ENCODE results near the gene MICAL2. TPM values are rescaled to one million over a fixed set of nuclear protein-coding genes. Genes with fewer than 3 reads are reported as not detected.

Gene MICAL2
- total RNA-seq, 2 experiments from 2014 or later, result not detected

GRCh38 chr11:12186701-12187100, 76.3 kb downstream of the MICAL2 start:
- no peaks in the 10 kb centered on the region for H4K20me1 ChIP-seq (ENCODE audit: insufficient read depth, low read length)
- ChIA-PET POLR2A (no interaction called here), CTCF (ENCODE audit: unreplicated experiment) (no interaction called here)
- no peak for DNase-seq (ENCODE audit: low spot score)
- no peak overlapping the region for H3K4me2 ChIP-seq (ENCODE audit: low read length)
- TF ChIP-seq CTCF (conservative IDR thresholded peaks at IDR 0.05; ENCODE audit: low read length) (no peak), EZH2phosphoT487 (IDR thresholded peaks at IDR 0.05; ENCODE audit: borderline replicate concordance, low read depth, low read length) (no peak)
- BruUV-seq (replicated peaks), result no TSS peak
- H3K4me1 ChIP-seq (ENCODE audit: insufficient read depth, low read length, poor library complexity, severe bottlenecking), result no peaks in the 10 kb centered on the region
- no peak overlapping the region for H3K27ac ChIP-seq (ENCODE audit: low read depth, low read length, poor library complexity, severe bottlenecking)
- H3K4me3 ChIP-seq (ENCODE audit: low read depth, low read length, poor library complexity, severe bottlenecking), result no peak overlapping the region
- no peaks in the 10 kb centered on the region for H3K9me3 ChIP-seq (ENCODE audit: low read length)
- no peaks in the 10 kb centered on the region for H3K9me2 ChIP-seq (ENCODE audit: insufficient read depth, low read length)
- H3K36me3 ChIP-seq (ENCODE audit: insufficient read depth, low read length), result no peaks in the 10 kb centered on the region
- intact Hi-C loops (cut with micrococcal nuclease; ENCODE audit: unreplicated experiment), result no loop called here
- H2AFZ ChIP-seq (ENCODE audit: low read length), result no peak overlapping the region
- no peaks in the 10 kb centered on the region for H3K79me2 ChIP-seq (ENCODE audit: insufficient read depth, low read depth, low read length)

- BruUV-seq (replicated peaks), result no TSS peak
- H4K20me1 ChIP-seq (ENCODE audit: insufficient read depth, low read length), result no peaks in the 10 kb centered on the region
- no peaks in the 10 kb centered on the region for H3K4me1 ChIP-seq (ENCODE audit: insufficient read depth, low read length, poor library complexity, severe bottlenecking)
- no peaks in the 10 kb centered on the region for H3K9me2 ChIP-seq (ENCODE audit: insufficient read depth, low read length)
- H3K4me2 ChIP-seq (ENCODE audit: low read length), result no peak overlapping the region
- H3K9me3 ChIP-seq (ENCODE audit: low read length), result no peaks in the 10 kb centered on the region
- no peaks in the 10 kb centered on the region for H3K36me3 ChIP-seq (ENCODE audit: insufficient read depth, low read length)
- TF ChIP-seq EZH2phosphoT487 (IDR thresholded peaks at IDR 0.05; ENCODE audit: borderline replicate concordance, low read depth, low read length) (no peak), CTCF (conservative IDR thresholded peaks at IDR 0.05; ENCODE audit: low read length) (no peak)
- POLR2A ChIA-PET, result no interaction called here
- H2AFZ ChIP-seq (ENCODE audit: low read length), result no peak overlapping the region
- CTCF ChIA-PET (ENCODE audit: unreplicated experiment), result no interaction called here
- intact Hi-C loops (cut with micrococcal nuclease; ENCODE audit: unreplicated experiment), result no loop called here
- H3K27ac ChIP-seq (ENCODE audit: low read depth, low read length, poor library complexity, severe bottlenecking), result no peak overlapping the region
- no peaks in the 10 kb centered on the region for H3K79me2 ChIP-seq (ENCODE audit: insufficient read depth, low read depth, low read length)
- DNase-seq (ENCODE audit: low spot score), result no peak
- H3K4me3 ChIP-seq (ENCODE audit: low read depth, low read length, poor library complexity, severe bottlenecking), result no peak overlapping the region
Measured at GRCh38 chr11:12187399-12187798, 77.0 kb downstream of the MICAL2 start.

GRCh38 chr11:12188548-12189317, 78.3 kb downstream of the MICAL2 start:
- Histone ChIP-seq H3K27ac (ENCODE audit: low read depth, low read length, poor library complexity, severe bottlenecking) (no peak overlapping the region), H3K36me3 (ENCODE audit: insufficient read depth, low read length) (no peaks in the 10 kb centered on the region), H3K9me2 (ENCODE audit: insufficient read depth, low read length) (no peaks in the 10 kb centered on the region), H3K4me3 (ENCODE audit: low read depth, low read length, poor library complexity, severe bottlenecking) (no peak overlapping the region), H4K20me1 (ENCODE audit: insufficient read depth, low read length) (no peaks in the 10 kb centered on the region), H3K4me1 (ENCODE audit: insufficient read depth, low read length, poor library complexity, severe bottlenecking) (no peaks in the 10 kb centered on the region), H2AFZ (ENCODE audit: low read length) (no peak overlapping the region), H3K9me3 (ENCODE audit: low read length) (no peaks in the 10 kb centered on the region), H3K79me2 (ENCODE audit: insufficient read depth, low read depth, low read length) (no peaks in the 10 kb centered on the region), H3K4me2 (ENCODE audit: low read length) (no peak overlapping the region)
- TF ChIP-seq CTCF (conservative IDR thresholded peaks at IDR 0.05; ENCODE audit: low read length) (no peak), EZH2phosphoT487 (IDR thresholded peaks at IDR 0.05; ENCODE audit: borderline replicate concordance, low read depth, low read length) (no peak)
- BruUV-seq (replicated peaks), result no TSS peak
- ChIA-PET CTCF (ENCODE audit: unreplicated experiment) (no interaction called here), POLR2A (no interaction called here)
- DNase-seq (ENCODE audit: low spot score), result no peak
- intact Hi-C loops (cut with micrococcal nuclease; ENCODE audit: unreplicated experiment), result no loop called here

Data from OCI-LY7 (cell line).